GM12892 (cell line): ENCODE data around the gene MYEOV.

ENCODE experiments used
- POLR2A ChIP-seq: IDR thresholded peaks from 2 replicates; pipeline ENCODE4 v1.6.1; 2011; ENCODE audit warnings: low read depth, low read length, control low read depth
- POLR2AphosphoS5 ChIP-seq: IDR thresholded peaks from 2 replicates; pipeline ENCODE4 v1.6.1; 2011; ENCODE audit warnings: low read depth, low read length, control low read depth

GRCh38 chr11:69257838-69258658 lies 35.9 kb upstream of the MYEOV start:
- TF ChIP-seq POLR2A, result no peak
- no peak for TF ChIP-seq POLR2AphosphoS5
